DMS153 treated with DMSO at 0.1 percent for 48 hours (cell line): ENCODE results near the gene ZNF565.
"Not testable (repeated sequence)": the region's sequence is repeated elsewhere in the genome, so short reads cannot be mapped to it uniquely, and the experiment has no call there.

Source experiments
- DNase-seq: peaks from one replicate; lab custom pipeline; 2025; ENCODE audit not compliant: unreplicated experiment; lab: John Stamatoyannopoulos, UW

The ZNF565 gene

DNA sequence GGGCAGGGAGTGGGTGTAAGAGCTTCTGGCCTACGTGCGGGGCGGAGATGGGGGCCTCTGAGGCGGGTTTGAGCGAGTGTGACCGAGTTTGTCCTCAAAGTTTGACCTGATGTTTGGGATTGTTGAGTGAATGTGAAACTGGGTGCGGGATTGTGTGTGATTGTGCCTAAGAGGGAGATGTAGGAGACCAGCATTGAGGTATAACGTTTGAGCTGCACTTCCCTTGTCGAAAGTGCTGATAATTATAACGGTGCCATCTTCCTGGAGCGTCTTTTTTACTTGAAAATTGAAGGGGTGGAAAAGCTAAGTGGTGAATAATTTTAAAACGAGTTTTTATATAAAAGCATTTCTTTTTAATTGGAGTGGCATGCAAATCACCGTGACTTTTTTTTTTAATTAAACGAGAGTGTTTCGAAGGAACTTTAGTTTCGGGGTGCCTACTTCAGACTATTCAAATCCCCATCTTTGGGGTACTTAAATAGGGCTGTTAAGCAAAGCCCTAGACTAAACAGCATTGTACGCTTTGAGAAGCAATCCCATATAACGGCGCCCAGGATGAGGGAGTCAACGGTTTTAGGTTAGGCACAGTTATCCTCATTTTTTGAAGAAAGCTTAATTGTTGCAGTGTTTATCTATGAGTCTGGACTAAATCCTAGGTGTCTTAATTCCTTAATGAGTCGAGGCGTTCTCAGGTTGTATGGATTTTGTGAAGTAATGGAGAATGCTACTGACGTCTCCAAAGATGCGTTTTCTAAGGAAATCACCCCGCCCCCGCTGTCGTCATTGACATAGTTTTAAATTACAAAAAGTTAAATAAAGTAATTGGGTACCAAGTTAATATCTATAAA is 1.0 kb upstream of the ZNF565 start:
- no peak for DNase-seq

DNA sequence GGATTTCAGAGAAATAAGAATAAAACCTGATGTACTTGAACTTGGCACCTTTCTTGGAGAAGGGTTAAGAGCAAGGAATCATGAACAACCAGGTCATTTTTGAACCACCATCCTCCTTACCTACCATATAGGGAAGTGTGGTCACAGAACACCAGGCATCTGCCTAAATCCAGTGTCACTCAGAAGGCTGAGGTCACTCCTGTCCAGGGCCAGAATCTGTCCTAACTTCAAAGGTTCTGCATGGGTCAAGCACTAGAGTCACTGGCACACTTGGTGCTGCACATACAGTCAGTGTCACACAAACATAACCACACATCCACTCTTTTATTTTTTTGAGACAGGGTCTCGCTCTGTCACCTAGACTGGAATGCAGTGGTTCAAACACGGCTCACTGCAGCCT is 1.6 kb downstream of the ZNF565 start:
- no peak for DNase-seq

DNA sequence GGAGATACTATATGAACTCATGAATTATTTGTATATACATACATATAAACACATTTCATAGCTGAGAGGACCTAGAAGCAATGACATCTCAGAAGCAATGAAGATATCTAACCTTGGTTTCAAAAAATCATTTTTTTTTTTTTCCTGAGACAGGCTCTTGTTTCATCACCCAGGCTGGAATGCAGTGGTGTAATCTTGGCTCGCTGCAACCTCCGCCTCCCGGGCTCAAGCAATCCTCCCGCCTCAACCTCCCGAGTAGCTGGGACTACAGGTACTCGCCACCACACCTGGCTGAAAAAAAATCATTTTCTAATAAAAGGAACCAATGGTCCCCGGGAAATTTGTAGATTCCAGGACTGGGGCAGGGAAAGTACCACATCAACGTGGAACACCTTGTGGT is 4.0 kb downstream of the ZNF565 start:
- no peak for DNase-seq

DNA sequence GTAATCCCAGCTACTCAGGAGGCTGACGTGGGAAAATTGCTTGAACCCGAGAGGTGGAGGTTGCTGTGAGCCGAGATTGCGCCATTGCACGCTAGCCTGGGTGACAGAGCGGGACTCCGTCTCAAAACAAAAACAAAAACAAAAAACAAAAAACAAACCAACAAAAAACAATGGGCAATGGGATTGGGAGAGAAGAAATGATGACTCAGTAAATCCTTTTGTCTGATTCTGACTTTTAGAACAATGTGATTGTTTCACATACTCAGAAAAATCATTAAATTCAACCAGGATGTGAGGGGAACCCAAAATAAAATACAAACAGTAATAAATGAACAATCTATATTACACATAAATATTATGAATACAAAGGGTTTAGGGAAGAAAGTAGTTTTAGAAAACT is 5.1 kb downstream of the ZNF565 start:
- DNase-seq, result no peak

DNA sequence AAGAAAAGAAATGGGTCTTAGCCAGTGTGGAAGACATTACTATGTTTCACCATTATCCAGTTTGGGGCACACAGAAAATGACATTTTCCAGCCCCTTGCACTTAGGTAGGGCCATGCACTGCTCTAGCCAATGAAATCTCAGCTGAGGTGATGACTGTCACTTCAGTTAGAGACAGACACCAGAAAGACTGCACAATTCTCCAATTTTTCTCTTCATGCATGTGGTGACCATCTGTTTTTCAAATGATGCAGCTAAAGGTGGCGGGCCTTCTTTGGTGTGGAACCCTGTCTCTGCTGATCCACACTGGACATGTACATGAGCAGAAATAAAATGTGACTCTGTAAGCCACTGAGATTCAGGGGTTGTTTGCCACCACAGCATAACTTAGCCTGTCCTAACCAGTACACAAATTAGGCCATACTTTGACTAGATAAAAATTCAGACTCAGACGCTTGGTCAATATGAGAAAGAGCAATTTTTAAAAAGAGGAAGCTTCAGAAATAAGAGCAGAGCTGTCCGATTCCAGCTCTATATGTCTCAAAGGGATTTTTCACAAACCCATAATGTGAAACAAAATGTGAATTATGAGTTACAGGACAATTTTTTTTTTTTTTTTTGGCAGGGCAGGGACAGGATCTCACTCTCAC is 6.7 kb downstream of the ZNF565 start:
- no peak for DNase-seq

DNA sequence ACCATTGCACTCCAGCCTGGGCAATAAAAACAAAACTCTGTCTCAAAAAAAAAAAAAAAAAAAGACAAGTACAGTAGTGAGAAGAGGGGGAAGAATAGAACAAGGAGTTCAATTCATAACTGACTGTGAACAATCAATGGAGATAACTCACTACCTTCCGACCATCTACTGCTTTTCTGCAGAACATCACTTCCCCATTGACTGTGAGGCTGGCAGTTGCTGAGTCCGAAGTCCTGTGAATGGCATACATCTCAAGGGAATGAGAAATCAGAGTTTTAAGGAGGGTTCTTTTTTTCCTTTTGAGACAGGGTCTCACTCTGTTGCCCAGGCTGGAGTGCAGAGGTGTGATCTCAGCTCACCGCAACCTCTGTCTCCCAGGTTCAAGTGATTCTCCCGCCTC is 11.2 kb downstream of the ZNF565 start:
- DNase-seq, result no peak

DNA sequence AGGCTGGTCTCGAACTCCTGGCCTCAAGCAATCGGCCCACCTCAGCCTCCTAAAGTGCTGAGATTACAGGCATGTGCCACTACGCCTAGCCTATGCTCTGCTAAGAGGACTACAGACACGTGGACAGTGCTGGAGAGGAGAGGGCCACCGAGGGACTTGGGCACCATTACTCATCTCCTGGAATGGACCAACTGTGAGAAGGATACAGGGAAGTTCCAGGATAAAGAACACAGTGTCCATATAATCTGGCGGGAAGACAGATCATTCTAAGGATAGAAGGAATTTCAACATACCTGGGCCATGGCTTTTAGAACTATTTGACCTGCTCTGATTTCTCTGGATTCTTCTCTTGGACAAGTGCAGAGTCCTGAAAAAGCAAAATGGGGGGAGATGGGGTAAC is 12.8 kb downstream of the ZNF565 start:
- no peak for DNase-seq

DNA sequence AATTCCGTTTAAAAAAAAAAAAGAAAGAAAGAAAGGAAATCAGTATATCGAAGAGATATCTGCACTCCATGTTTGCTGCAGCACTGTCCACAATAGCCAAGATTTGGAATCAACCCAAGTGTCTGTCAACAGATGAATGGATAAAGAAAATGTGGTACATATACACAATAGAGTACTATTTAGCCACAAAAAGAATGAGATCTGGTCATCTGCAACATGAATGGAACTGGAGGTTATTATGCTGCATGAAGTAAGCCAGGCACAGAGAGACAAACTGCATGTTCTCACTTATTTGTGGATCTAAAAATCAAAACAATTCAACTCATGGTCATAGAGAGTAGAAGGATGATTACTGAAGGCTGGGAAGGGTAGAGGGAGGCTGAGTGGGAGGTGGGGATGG is 16.3 kb downstream of the ZNF565 start:
- no peak for DNase-seq

DNA sequence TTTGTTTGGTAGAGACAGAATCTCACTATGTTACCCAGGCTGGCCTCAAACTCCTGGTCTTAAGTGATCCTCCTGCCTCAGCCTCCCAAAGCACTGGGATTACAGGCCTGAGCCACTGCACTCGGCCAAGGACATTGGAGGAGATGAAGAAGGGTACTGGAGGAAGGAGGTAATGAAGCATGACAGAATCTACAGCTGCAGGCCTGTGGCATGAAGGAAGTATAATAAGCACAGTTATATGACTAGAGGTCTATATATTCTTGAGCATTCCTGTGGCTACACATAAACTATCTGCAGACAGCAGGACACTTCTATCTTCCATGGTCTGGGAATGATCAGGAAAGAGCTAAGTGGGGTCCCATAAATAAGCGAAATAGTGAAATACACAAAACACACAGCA is 18.2 kb downstream of the ZNF565 start:
- no peak for DNase-seq

DNA sequence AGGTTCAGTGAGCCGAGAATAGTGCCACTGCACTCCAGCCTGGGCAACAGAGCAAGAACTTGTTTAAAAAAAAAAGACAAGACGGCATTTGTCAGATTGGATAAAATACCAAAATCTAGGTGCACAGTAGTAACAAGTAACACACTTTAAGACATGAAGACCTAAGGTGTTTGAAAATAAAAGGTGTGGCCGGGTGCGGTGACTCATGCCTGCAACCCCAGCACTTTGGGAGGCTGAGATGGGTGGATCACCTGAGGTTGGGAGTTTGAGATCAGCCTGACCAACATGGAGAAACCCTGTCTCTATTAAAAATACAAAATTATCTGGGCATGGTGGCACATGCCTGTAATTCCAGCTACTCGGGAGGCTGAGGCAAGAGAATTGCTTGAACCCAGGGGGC is 27.7 kb downstream of the ZNF565 start:
- not testable (repeated sequence) for DNase-seq

DNA sequence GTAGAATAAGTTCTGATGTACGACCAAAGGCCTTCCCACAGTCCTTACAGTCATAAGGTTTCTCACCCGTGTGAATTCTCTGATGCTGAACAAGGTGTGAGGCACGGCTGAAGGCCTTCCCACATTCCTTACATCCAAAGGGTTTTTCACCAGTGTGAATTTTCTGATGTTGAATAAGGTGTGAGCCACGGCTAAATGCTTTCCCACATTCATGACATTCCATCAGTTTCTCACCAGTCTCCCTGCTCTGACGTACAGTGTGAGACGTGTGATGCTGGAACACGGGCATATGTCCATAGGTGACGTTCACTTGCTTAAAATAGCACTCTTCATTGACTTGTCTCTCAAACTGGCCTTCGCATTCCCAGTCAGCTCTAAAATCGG is 31.2 kb downstream of the ZNF565 start:
- DNase-seq, result no peak

DNA sequence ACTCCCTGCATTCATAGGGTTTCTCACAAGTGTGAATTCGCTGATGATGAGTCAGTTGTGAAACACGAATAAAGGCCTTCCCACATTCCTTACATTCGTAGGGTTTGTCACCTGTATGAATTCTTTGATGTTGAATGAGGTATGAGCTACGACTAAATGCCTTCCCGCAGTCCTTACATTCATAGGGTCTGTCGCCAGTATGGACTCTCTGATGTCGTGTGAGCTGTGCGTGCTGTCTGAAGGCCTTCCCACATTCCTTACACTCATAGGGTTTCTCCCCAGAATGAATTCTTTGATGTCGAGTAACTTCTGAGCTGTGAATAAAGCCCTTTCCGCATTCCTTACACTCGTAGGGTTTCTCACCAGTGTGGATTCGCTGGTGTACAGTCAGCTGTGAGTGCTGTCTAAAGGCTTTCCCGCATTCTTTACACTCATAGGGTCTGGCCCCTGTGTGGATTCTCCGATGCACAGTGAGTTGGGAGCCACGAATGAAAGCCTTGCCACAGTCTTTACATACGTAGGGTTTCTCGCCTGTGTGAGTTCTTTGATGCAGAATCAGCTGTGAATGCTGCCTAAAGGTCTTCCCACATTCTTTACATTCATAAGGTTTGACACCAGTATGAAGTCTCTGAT is 31.7 kb downstream of the ZNF565 start:
- DNase-seq, result no peak

DNA sequence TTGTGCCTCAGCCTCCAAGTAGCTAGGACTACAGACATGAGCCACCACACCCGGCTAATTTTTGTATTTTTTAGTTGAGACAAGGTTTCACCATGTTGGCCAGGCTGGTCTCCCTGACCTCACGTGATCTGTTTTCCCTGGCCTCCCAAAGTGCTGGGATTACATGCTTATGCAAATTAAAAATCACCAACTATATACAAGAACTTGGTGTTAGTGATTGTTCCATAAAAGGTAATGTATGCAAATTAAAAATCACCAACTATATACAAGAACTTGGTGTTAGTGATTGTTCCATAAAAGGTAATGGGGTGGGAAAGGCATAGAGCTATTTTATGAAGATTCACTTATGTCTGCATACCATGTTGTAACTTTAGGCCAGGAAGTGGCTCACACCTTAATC is 35.4 kb downstream of the ZNF565 start:
- not testable (repeated sequence) for DNase-seq

DNA sequence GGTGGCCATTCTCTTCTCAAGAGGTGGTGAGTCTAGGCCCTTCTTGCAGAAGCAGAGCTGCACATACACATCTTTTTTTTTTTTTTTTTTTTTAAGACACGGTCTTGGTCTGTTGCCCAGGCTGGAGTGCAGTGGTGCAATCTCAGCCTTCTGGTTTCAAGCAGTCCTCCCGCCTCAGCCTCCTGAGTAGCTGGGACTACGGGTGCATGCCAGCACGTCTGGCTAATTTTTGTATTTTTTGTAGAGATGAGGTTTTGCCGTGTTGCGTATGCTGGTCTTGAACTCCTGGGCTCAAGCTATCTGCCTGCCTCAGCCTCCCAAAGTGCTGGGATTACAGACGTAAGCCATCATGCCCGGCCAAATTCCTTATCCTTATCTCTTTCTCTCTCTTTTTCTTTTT is 40.6 kb downstream of the ZNF565 start:
- not testable (repeated sequence) for DNase-seq

DNA sequence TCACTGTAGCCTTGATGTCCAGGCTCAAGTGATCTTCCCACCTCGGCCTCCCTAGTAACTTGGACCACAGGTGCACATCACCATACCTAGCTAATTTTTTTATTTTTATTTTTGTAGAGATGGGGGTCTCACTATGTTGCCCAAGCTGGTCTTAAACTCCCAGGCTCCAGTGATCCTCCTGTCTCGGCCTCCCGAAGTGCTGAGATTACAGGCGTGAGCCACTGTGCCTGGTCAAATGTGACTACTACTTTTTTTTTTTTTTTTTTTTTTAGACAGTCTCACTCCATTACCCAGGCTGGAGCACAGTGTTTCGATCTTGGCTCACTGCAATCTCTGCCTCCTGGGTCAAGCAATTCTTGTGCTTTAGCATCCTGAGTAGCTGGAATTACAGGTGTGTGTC is 41.6 kb downstream of the ZNF565 start:
- DNase-seq, result no peak

DNA sequence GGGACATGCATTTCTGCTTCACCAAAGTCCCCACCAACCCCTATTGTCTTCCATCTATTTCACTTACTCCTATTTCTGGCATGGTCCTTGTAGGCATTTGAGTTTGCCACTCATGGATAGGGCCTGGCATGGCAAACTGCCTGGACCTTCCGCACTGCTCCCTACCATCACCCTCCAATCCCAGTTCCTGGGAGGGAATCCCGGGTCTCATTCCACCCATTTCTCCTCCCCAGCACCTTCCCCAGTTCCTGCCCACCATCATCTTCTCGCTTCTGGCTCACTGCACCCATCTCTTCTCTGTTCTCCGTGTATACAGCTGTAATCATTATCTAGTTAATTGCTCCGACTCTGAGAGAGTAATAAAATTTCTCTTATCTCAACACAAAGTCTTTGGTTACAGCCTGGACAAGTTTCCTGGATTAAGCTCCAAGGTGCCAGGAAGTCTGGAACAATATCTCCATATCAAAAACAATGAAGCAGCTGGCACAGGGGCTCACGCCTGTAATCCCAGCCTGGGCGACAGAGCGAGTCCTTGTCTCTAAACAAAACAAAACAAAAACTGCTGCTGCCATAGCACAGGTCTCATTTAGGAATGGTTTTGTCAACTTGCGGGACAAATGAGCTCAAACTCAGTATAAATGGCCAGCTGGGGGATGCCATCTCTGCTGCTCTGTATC is 45.2 kb downstream of the ZNF565 start:
- peak; percentile 90 for DNase-seq

DNA sequence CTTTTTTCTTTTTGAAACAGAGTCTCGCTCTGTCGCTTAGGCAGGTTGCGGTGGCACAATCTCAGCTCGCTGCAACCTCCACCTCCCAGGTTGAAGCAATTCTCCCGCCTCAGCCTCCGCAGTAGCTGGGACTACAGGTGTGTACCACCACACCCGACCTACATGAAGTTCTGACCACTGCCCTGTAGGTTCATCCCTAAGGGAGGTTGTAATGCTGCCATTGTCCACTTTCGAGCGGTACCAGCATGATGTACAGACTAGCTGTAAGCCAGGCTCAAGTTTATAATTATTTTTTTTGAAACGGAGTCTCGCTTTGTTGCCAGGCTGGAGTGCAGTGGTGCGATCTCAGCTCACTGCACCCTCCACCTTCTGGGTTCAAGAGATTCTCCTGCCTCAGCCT is 50.7 kb downstream of the ZNF565 start:
- DNase-seq, result no peak

DNA sequence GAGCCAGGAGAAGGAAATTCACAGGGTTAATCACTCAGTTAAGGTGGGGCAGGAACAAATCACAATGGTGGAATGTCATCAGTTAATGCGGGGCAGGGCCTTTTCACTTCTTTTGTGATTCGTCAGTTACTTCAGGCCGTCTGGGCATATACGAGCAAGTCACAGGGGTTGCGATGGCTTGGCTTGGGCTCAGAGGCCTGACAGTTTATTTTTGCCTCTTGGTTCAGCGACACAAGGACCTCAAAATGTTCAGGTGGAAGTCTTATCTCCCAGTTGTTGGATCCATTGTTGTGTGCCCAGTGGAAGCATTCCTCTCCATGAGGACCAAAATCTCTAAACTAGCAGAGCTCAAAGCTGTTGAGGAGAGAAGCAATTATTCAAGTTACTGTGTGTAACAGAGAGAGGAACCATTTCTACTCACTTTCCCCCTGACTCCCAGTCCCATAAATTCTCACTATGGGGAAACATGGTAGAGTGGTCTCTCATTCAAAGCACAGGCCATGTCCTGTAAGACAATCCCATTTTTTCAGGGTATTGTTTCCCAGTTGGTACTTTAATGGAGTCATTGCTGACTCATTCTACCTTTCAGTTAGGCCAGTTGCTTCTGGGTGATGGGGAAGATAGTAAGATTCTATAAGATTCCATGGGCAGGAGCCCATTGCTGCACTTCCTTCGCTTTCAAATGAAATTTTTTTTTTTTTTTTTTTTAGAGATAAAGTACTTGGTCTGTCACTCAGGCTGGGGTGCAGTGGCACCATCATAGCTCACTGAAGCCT is 53.5 kb downstream of the ZNF565 start:
- DNase-seq, result no peak

DNA sequence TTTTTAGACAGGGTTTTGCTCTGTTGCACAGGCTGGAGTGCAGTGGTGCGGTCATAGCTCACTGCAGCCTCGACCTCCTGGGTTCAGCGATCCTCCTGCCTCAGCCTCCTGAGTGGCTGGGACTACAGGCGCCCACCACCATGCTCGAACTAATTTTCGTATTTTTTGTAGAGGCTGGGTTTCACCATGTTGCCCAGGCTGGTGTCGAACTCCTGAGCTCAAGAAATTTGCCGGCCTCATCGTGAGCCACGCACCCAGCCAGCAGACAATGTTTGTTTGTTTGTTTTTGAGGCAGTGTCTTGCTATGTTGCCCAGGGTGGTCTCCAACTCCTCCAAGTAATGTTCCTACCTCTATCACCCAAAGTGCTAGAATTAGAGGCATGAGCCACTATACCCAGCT is 61.3 kb downstream of the ZNF565 start:
- DNase-seq, result no peak

DNA sequence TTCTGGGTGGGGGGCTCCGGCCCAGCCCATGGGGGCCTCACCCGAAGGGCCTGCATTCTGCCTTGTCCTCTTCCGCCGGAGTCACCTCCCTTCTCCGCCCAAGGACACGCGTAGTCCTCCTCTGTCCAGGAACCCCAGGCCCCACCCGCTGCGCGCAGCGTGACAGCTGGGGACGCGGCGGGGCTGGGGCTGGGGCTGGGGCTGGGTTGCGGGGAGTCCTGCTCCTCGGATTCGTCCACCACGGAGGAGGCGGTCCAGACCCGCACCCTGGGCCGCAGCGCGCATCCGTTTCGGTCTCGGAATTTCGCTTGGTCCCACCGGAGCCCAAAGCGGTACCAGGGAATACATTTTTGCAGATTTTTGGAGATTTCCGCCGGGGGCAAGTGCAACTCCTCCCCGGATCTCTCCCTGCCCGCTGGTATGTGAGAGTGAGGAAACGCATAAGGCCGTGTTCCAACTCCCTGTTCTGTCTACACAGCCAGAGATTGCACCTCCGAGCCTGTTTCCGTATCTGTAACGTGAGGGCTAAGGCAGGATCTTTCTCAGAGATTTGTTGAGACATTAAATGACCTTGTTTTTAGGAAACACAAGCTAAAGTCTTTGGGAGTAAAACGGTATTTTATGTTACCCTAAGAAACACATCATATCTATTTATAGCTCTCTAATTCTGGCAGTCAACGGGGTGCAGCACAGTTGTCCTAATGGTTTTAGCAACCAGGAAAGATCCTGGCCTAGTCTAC is 61.9 kb downstream of the ZNF565 start, which contains the start of gene COX7A1:
Gene COX7A1 (minus strand): TSS at position 96 of the 740 bp plus-strand sequence. CDS start 40 bp downstream, at position 56.
- DNase-seq, result no peak
